ENCODE measurements around the gene NINJ2. TPM values are rescaled to one million over a fixed set of nuclear protein-coding genes. Genes with fewer than 3 reads are reported as not detected.

The NINJ2 gene
- total and polyA plus RNA-seq, 10 of the 15 experiments (the other 5 are each of a cell fraction or from before 2014, with no cell fraction given): 8.9 to 51.6 (median 21.3) TPM

DNA sequence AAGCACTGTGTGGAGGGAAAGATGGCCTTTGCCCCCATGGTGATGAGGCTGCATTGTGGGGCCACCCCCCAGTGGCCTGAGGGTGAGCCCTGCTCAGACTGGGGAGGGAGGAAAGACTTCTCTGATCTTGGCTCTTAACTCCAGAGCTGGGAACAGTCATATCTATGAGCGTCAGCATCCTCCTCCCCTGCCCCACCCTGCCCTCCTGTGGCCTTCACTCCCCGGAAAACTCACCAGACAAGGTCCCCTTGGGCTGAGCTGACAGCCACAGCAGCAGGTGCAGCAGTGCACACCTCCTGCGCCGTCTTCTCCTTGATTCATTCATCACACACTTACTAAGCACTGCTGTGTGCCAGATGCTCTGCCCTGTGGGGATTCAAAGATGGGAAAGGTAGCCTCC, 104.7 kb downstream of the NINJ2 start (continued):
- no peak for TF ChIP-seq PBX3 (IDR thresholded peaks at IDR 0.05; ENCODE audit: insufficient replicate concordance, low read depth, low read length)
- no peak for TF ChIP-seq EGR1 (IDR thresholded peaks at IDR 0.05; ENCODE audit: borderline replicate concordance in 1 of 2, low read depth in 2 of 2, low read length in 2 of 2)
- no peak for TF ChIP-seq CREM (IDR thresholded peaks at IDR 0.05; ENCODE audit: low read depth)
- no peak for TF ChIP-seq ZSCAN29 (IDR thresholded peaks at IDR 0.05)

- Histone ChIP-seq H3K27ac (ENCODE audit: control insufficient read depth, insufficient read depth) (no peak overlapping the region), H3K4me3 (no peak overlapping the region), H3K27me3 (replicated peaks in 1 of 2; ENCODE audit: control insufficient read depth in 2 of 2, insufficient read depth in 2 of 2, low read length in 1 of 2) (peaks cover 0 to 2% of the 10 kb centered on the region in 2 experiments; a peak in 1 of 4 replicates), H3K4me2 (ENCODE audit: control insufficient read depth, insufficient read depth) (no peak overlapping the region), H3K36me3 (ENCODE audit: control insufficient read depth in 2 of 2, insufficient read depth in 2 of 2, low read length in 1 of 2) (no peaks in the 10 kb centered on the region), H3K9me3 (replicated peaks; ENCODE audit: control insufficient read depth, insufficient read depth, low read length) (no peaks in the 10 kb centered on the region), H3K4me1 (ENCODE audit: control insufficient read depth, insufficient read depth, low read length) (no peaks in the 10 kb centered on the region), H3K79me2 (ENCODE audit: control insufficient read depth, insufficient read depth, low read length) (no peaks in the 10 kb centered on the region), H2AFZ (ENCODE audit: control insufficient read depth, low read depth, low read length) (no peak overlapping the region), H3K9ac (ENCODE audit: control insufficient read depth, insufficient read depth, low read length) (no peak overlapping the region), H4K20me1 (ENCODE audit: control insufficient read depth, insufficient read depth) (no peaks in the 10 kb centered on the region)
- SMC1A ChIA-PET (ENCODE audit: uncharacterized antibody, unreplicated experiment): no interaction called here
- POLR2A ChIA-PET: no interaction called here
- no TSS peak for BruUV-seq (replicated peaks)
- RAD21 ChIA-PET (ENCODE audit: unreplicated experiment): no interaction called here
- in situ Hi-C loops (cut with MboI): no loop called here
- CTCF ChIA-PET: interaction anchor here (1.5 kb wide), 1 partner anchor 9 kb away, joined by 6 read pairs; no protein-coding TSS in a partner anchor
- TF ChIP-seq WRNIP1 (IDR thresholded peaks at IDR 0.05; ENCODE audit: borderline replicate concordance, low read depth, low read length) (no peak), ATF3 (IDR thresholded peaks at IDR 0.05; ENCODE audit: borderline replicate concordance, extremely low read depth, low read depth, low read length) (no peak), FOS (IDR thresholded peaks at IDR 0.05; ENCODE audit: borderline replicate concordance, extremely low read depth, insufficient read length) (no peak)
- TF ChIP-seq, protein P1, sequence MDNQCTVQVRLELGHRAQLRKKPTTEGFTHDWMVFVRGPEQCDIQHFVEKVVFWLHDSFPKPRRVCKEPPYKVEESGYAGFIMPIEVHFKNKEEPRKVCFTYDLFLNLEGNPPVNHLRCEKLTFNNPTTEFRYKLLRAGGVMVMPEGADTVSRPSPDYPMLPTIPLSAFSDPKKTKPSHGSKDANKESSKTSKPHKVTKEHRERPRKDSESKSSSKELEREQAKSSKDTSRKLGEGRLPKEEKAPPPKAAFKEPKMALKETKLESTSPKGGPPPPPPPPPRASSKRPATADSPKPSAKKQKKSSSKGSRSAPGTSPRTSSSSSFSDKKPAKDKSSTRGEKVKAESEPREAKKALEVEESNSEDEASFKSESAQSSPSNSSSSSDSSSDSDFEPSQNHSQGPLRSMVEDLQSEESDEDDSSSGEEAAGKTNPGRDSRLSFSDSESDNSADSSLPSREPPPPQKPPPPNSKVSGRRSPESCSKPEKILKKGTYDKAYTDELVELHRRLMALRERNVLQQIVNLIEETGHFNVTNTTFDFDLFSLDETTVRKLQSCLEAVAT (IDR thresholded peaks at IDR 0.05): no peak
- ATAC-seq: no peak
- no peak for FAIRE-seq
- WGBS (ENCODE audit: insufficient coverage, insufficient replicate concordance, low lambda C conversion rate, missing lambda C conversion rate): 84% methylated on average over 19 of the region's 20 CpGs
- intact Hi-C loops (cut with micrococcal nuclease; ENCODE audit: unreplicated experiment): no loop called here
- no peak for DNase-seq (ENCODE audit: low read depth, low spot score)
Observed at GRCh38 chr12:556498-556897, 106.7 kb downstream of the NINJ2 start.

Measured in GM12878 (cell line).